Inferior parietal cortex (tissue), 1 donor: ENCODE results near the gene CDK7.
"Not testable (repeated sequence)": the region's sequence is repeated elsewhere in the genome, so short reads cannot be mapped to it uniquely, and the experiment has no call there.

Experiments
- DNase-seq: peaks from one replicate; pipeline ENCODE4 v3.0.0-alpha.2; 2016; ENCODE audit errors: extremely low spot score

Gene CDK7

GRCh38 chr5:69237877-69238276 lies 3.2 kb downstream of the CDK7 start:
- no peak for DNase-seq

GRCh38 chr5:69238760-69239251 lies 4.1 kb downstream of the CDK7 start:
- DNase-seq: no peak

- no peak for DNase-seq
Observed at GRCh38 chr5:69242215-69242927, 7.7 kb downstream of the CDK7 start.

- no peak for DNase-seq
Observed at GRCh38 chr5:69245031-69245430, 10.3 kb downstream of the CDK7 start.

GRCh38 chr5:69248019-69248418 lies 13.3 kb downstream of the CDK7 start:
- DNase-seq: no peak

GRCh38 chr5:69250593-69250992 lies 15.9 kb downstream of the CDK7 start:
- DNase-seq: no peak

- no peak for DNase-seq
Observed at GRCh38 chr5:69252437-69252836, 17.8 kb downstream of the CDK7 start.

DNA sequence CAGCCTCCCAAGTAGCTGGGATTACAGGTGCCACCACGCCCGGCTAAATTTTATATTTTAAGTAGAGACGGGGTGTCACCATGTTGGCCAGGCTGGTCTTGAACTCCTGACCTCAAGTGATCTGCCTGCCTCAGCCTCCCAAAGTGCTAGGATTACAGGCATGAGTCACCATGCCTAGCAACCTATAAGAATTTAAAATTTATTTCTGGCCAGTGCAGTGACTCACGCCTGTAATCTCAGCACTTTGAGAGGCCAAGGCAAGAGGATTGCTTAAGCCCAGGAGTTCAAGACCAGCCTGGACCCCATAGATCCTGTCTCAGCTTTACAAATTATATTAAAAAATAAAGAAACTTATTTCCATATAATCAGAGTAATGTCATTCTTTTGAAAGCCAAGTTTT lies 21.3 kb downstream of the CDK7 start:
- DNase-seq: not testable (repeated sequence)

DNA sequence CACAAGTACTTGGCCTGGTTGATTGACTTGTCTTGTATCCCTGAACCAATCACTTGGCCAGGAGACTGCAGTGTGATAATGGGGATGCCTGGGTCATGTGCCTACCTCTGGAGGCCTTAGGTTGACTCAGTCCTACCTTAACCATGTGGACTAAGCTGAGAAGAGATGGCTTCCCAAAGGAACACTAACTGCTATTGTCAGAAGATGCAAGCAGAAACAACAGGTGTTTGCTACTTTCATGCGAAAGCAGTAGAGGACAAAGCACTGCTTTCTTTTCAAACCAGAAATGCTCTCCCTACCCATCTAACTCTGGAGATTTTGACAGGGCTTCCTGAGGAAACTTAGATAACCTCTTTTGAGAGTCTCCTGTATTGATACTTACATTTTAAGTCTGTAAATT lies 22.9 kb downstream of the CDK7 start:
- no peak for DNase-seq

GRCh38 chr5:69261034-69261433 lies 26.3 kb downstream of the CDK7 start:
- DNase-seq: no peak

- DNase-seq: no peak
Observed at GRCh38 chr5:69265931-69266330, 31.2 kb downstream of the CDK7 start.

GRCh38 chr5:69268899-69269298 lies 34.2 kb downstream of the CDK7 start:
- no peak for DNase-seq

DNA sequence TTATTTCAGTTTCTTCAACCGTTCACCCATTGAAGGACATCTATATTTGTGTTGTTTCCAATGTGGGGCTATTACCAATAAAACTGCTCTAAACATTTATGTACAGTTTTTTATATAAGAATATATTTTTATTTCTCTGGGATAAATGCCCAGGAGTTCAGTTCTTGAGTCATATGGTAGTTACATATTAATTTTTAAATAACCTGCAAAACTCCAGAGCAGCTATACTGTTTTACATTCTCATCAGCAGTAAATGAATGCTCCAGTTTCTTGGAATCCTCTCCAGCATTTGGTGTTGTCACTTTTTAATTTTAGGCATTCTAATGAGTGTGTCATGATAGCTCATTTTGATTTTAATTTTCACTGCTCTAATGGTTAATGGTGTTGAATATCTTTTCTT lies 36.2 kb downstream of the CDK7 start:
- no peak for DNase-seq

DNA sequence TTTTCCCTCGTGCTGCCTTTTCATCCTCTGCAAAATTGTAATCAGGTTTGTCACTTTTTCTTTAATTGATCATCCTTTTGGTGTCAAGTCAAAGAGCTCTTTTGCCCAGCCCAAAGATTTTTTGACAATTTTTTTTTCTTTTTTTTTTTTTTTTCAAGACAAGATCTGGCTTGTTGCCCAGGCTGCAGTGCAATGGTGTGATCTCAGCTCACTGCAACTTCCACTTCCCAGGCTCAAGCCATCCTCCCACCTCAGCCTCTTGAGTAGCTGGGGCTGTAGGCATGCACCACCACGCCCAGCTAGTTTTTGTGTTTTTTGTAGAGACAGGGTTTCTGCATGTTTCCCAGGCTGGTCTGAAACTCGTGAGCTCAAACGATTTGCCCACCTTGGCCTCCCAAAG lies 36.7 kb downstream of the CDK7 start:
- DNase-seq: no peak

- DNase-seq: no peak
Observed at GRCh38 chr5:69275563-69275962, 40.9 kb downstream of the CDK7 start.

DNA sequence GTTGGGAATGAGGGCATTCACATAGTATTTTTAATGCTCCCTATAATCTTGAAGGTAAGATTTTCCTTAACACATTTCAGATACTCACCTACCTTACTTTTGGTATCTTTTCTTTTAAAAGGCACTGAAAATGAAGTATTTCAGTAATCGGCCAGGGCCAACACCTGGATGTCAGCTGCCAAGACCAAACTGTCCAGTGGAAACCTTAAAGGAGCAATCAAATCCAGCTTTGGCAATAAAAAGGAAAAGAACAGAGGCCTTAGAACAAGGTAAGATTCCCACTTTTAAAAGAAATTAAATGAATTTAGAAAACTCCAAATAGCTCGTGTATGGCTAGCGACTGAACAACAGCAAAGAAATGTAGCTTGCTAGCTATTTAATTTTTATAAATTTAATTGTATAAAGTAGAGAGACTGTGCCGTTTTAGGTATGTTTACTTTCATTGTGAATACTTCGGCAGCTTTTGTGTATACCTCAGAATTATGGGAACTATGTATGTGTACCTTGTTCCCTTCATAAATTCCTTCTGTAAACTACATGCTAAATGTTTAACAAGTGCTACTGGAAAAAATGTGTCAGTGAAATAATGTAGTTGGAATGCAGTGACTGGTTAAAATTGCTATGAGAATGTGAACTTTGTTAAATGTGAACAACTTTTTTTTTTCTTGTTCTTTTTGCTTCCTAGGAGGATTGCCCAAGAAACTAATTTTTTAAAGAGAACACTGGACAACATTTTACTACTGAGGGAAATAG lies 41.9 kb downstream of the CDK7 start:
- no peak for DNase-seq

GRCh38 chr5:69279517-69279916 lies 44.8 kb downstream of the CDK7 start:
- DNase-seq: no peak

DNA sequence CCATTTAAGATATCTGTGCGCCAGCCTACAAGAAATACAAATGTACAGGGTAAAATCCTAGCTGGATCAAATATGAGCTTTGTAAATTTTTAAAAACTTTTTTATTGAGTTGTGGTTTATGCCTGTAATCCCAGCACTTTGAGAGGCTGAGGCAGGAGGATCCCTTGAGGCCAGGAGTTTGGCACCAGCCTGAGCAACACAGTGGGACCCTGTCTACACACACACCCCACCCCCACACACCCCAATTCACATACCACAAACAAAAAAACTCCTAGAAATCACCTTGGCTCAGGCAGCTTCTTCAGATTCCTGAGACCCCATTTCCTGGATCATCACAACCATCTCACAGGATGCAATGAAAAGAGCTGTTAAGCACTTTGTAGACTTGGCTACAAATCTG lies 46.4 kb downstream of the CDK7 start:
- no peak for DNase-seq

DNA sequence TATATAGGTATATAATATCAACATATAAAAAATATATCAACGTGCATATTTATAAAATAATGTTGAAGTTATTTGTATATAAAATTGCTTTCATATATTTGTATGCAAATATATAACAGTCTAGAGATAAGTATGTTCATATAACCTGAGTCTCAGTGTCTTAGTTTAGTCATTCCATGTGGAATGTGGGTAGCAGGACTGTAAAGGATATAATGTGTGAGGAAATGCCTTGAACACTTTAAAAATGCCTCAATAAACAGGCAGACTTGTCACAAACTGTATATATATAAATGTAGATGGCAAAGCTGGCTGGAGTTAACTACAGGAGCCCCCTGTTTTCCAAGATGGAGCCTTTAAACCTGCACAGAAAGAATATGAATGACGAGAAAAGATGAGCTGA lies 49.5 kb downstream of the CDK7 start:
- DNase-seq: no peak

- DNase-seq: no peak
Observed at GRCh38 chr5:69285448-69286116, 50.9 kb downstream of the CDK7 start.

DNA sequence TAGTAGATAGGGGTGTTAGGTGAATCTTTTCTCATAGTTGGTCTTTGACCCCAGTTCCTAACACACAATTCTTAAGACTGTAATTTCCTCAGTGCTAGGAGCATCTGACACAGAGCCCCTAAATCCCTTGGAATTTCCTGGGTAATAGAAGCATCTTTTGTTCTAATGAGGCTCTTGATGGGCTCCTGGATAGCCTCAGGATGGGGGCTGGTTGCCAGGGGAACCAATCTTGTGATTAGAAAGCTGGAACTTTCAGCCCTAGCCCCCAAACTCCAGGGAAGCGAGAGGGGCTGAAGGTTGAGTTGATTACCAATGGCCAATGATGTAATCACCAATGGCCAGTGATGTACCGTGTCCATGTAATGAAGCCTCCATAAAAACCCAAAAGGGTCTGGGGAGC lies 53.4 kb downstream of the CDK7 start:
- no peak for DNase-seq

DNA sequence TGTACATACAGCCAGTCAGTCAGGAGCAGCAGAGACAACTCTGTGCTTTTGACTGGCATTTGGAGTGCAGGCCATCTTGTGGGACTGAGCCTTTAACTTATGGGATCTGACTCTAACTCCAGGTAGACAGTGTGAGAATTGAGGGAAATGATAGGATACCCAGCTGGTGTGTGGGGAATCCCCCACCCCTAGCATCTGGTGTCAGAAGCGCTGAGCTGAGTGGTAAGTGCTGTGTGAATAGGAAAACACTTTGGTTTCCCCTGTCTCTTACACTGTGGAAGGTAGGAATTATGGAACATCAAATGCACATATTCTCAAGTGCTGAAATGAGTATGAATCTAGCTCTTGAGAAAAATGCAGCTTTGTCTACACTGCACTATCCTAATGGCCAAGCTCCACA lies 54.0 kb downstream of the CDK7 start:
- no peak for DNase-seq

DNA sequence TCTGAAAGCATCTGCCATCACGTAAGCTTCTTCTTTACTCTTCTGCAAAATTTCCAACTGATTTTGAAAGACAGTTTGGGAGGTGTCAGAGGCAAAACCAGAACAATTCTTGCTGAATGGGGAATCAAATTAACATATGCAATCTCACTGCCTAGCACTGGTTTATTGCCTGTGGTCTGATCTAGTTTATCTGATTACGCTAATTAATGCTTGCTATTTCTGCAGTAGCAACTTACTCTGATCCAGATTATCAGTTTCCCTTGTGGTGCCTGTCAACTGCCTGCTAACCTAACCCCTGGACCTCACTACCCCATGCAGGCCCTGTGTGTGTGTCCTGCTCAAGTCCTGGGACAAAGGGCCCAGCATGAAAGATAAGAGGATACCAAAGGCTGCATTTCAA lies 57.6 kb downstream of the CDK7 start:
- DNase-seq: no peak
